Anterior cingulate cortex (tissue), 58 donors: Measurements from ENCODE around the gene MRPS24.
"Not testable (repeated sequence)": the region's sequence is repeated elsewhere in the genome, so short reads cannot be mapped to it uniquely, and the experiment has no call there.

Experiments used
- DNase-seq, 58 donors: peaks; one replicate each; lab custom pipeline; 2025; lab: John Stamatoyannopoulos, UW

MRPS24 gene

GRCh38 chr7:43869006-43869866 is at the start of gene MRPS24:
Gene MRPS24 (minus strand): TSS chr7:43869517. CDS start chr7:43869495, 22 bp downstream.
- peak; percentile 44 to 97 (median 89) for DNase-seq

- DNase-seq, result no peak
Measured at GRCh38 chr7:43915907-43916306, 46.6 kb upstream of the MRPS24 start.

GRCh38 chr7:43914795-43915194 is 45.5 kb upstream of the MRPS24 start:
- DNase-seq, result no peak

- peak in 37 of 58 donors; percentile 7 to 63 (median 28) for DNase-seq
Measured at GRCh38 chr7:43906331-43907010, 37.2 kb upstream of the MRPS24 start, which contains the start of gene URGCP. Gene URGCP (minus strand): TSS chr7:43906596. CDS start chr7:43906575, 21 bp downstream.

- peak in 38 of 58 donors; percentile 6 to 61 (median 28) for DNase-seq
Measured at GRCh38 chr7:43905956-43906330, 36.6 kb upstream of the MRPS24 start.

- peak in 4 of 58 donors; percentile 14 to 25 (median 22) for DNase-seq
Measured at GRCh38 chr7:43905209-43905946, 36.1 kb upstream of the MRPS24 start.

GRCh38 chr7:43904533-43905208 is 35.4 kb upstream of the MRPS24 start:
- DNase-seq, result no peak

GRCh38 chr7:43902542-43903054 is 33.3 kb upstream of the MRPS24 start:
- no peak for DNase-seq

- DNase-seq, result not testable (repeated sequence)
Measured at GRCh38 chr7:43898571-43898970, 29.3 kb upstream of the MRPS24 start.

GRCh38 chr7:43895847-43896415 is 26.6 kb upstream of the MRPS24 start:
- no peak for DNase-seq

GRCh38 chr7:43891069-43891955 is 22.0 kb upstream of the MRPS24 start:
- no peak for DNase-seq

GRCh38 chr7:43890468-43890867 is 21.2 kb upstream of the MRPS24 start:
- DNase-seq, result no peak

GRCh38 chr7:43888993-43889945 is 20.0 kb upstream of the MRPS24 start:
- no peak for DNase-seq

- no peak for DNase-seq
Measured at GRCh38 chr7:43884617-43885016, 15.3 kb upstream of the MRPS24 start.

- DNase-seq, result no peak
Measured at GRCh38 chr7:43884209-43884608, 14.9 kb upstream of the MRPS24 start.

GRCh38 chr7:43880596-43880995 is 11.3 kb upstream of the MRPS24 start:
- no peak for DNase-seq

GRCh38 chr7:43879477-43879876 is 10.2 kb upstream of the MRPS24 start:
- no peak for DNase-seq
